Activated CD8-positive, alpha-beta T cell treated with anti-CD3 and anti-CD28 coated beads, Interleukin-2, amount 10 ng/mL, durations not matched to agents 7 days and 5 days (primary cell): ENCODE measurements around the gene WNT10A. TPM values are rescaled to one million over a fixed set of nuclear protein-coding genes. Genes with fewer than 3 reads are reported as not detected.

Experiments used
- ATAC-seq: fragments of 150-1000 bp; cut with Tn5 transposase; one replicate; pipeline ENCODE4 v1.10.0; 2021; ENCODE audit warnings: moderate library complexity
- CTCF ChIA-PET: fragments of 350-600 bp; sonication (Branson Sonifier 250); formaldehyde crosslinking; loops from one replicate; lab custom pipeline; 2021; ENCODE audit warnings: antibody characterized with exemption; lab: Charles Lee
- POLR2A ChIA-PET: fragments of 350-600 bp; sonication (Branson Sonifier 250); formaldehyde crosslinking; loops from one replicate; lab custom pipeline; 2021; ENCODE audit warnings: antibody characterized with exemption; lab: Charles Lee
- DNase-seq: peaks from one replicate; pipeline ENCODE4 v3.0.0-alpha.2; 2020
- H3K27ac Mint-ChIP-seq: one replicate; pipeline ENCODE4 v1.8.0; 2021; ENCODE audit warnings: mild to moderate bottlenecking, mixed read lengths
- H3K27me3 Mint-ChIP-seq: one replicate; pipeline ENCODE4 v1.8.0; 2021; ENCODE audit warnings: low read depth, mixed read lengths
- H3K36me3 Mint-ChIP-seq: one replicate; pipeline ENCODE4 v1.8.0; 2021; ENCODE audit warnings: low read depth, mixed read lengths
- H3K4me1 Mint-ChIP-seq: one replicate; pipeline ENCODE4 v1.8.0; 2021; ENCODE audit warnings: low read depth, mixed read lengths
- H3K4me3 Mint-ChIP-seq: one replicate; pipeline ENCODE4 v1.8.0; 2021; ENCODE audit warnings: mild to moderate bottlenecking, mixed read lengths
- H3K9me3 Mint-ChIP-seq: one replicate; pipeline ENCODE4 v1.8.0; 2022; ENCODE audit warnings: mixed read lengths; ENCODE audit not compliant: insufficient read depth
- total RNA-seq, 2 experiments: library from RNA; stranded (reverse); gene quantifications; one replicate each; pipeline ENCODE4 v1.2.3, GENCODE V29; 2021

Gene WNT10A
- total RNA-seq, 2 experiments from 2014 or later = not detected

- H3K9me3 Mint-ChIP-seq = no peaks in the 10 kb centered on the region
- H3K4me3 Mint-ChIP-seq = no peak overlapping the region
- DNase-seq (no peak), ATAC-seq (no peak)
- H3K27me3 Mint-ChIP-seq = peaks cover 57% of the 10 kb centered on the region
- ChIA-PET POLR2A (interaction anchor here (0.7 to 4.2 kb wide), 3 partner anchors 13 to 18 kb away, joined by 3 to 31 read pairs (median 3); no protein-coding TSS in a partner anchor), CTCF (interaction anchor here (1.0 to 22.4 kb wide), 5 partner anchors 8 to 32 kb away, joined by 3 to 930 read pairs (median 70); no protein-coding TSS in a partner anchor)
- peaks cover 24% of the 10 kb centered on the region for H3K4me1 Mint-ChIP-seq
- no peak overlapping the region for H3K27ac Mint-ChIP-seq
- H3K36me3 Mint-ChIP-seq = no peaks in the 10 kb centered on the region
Measured at GRCh38 chr2:218878926-218879761, 1.5 kb upstream of the WNT10A start.

- no peaks in the 10 kb centered on the region for H3K36me3 Mint-ChIP-seq
- H3K27me3 Mint-ChIP-seq = peaks cover 56% of the 10 kb centered on the region
- DNase-seq (no peak), ATAC-seq (no peak)
- no peak overlapping the region for H3K4me3 Mint-ChIP-seq
- H3K27ac Mint-ChIP-seq = no peak overlapping the region
- H3K9me3 Mint-ChIP-seq = no peaks in the 10 kb centered on the region
- H3K4me1 Mint-ChIP-seq = peaks cover 24% of the 10 kb centered on the region
- POLR2A ChIA-PET = interaction anchor here (1.3 to 4.2 kb wide), 2 partner anchors 13 to 17 kb away, joined by 3 to 31 read pairs; no protein-coding TSS in a partner anchor
- CTCF ChIA-PET = interaction anchor here (1.3 to 22.4 kb wide), 3 partner anchors 7 to 32 kb away, joined by 5 to 930 read pairs (median 117); no protein-coding TSS in a partner anchor
Measured at GRCh38 chr2:218879776-218880101, 913 bp upstream of the WNT10A start.

- Mint-ChIP-seq H3K36me3 (no peaks in the 10 kb centered on the region), H3K27me3 (peaks cover 54% of the 10 kb centered on the region), H3K4me3 (peak overlapping the region; percentile 34), H3K4me1 (peaks cover 24% of the 10 kb centered on the region), H3K27ac (no peak overlapping the region), H3K9me3 (no peaks in the 10 kb centered on the region)
- no peak for DNase-seq
- ATAC-seq = peak; percentile 3
- POLR2A ChIA-PET = interaction anchor here (0.6 to 4.2 kb wide), 3 partner anchors 11 to 16 kb away, joined by 3 to 31 read pairs (median 9); no protein-coding TSS in a partner anchor
- CTCF ChIA-PET = interaction anchor here (22.4 kb wide), 1 partner anchor 14 kb away, joined by 930 read pairs; no protein-coding TSS in a partner anchor
Measured at GRCh38 chr2:218880859-218881594, 375 bp downstream of the WNT10A start.

GRCh38 chr2:218881744-218882460 lies 1.2 kb downstream of the WNT10A start:
- peaks cover 55% of the 10 kb centered on the region for H3K27me3 Mint-ChIP-seq
- H3K27ac Mint-ChIP-seq = no peak overlapping the region
- H3K36me3 Mint-ChIP-seq = no peaks in the 10 kb centered on the region
- peaks cover 21% of the 10 kb centered on the region for H3K4me1 Mint-ChIP-seq
- no peaks in the 10 kb centered on the region for H3K9me3 Mint-ChIP-seq
- CTCF ChIA-PET = interaction anchor here (0.6 to 22.4 kb wide), 3 partner anchors 13 to 277 kb away, joined by 3 to 930 read pairs (median 3); no protein-coding TSS in a partner anchor
- no peak overlapping the region for H3K4me3 Mint-ChIP-seq
- ATAC-seq = no peak
- no peak for DNase-seq
- POLR2A ChIA-PET = interaction anchor here (0.6 to 4.2 kb wide), 4 partner anchors 11 to 27 kb away, joined by 3 to 31 read pairs (median 12); no protein-coding TSS in a partner anchor

- H3K4me1 Mint-ChIP-seq = peaks cover 18% of the 10 kb centered on the region
- peaks cover 59% of the 10 kb centered on the region for H3K27me3 Mint-ChIP-seq
- no peaks in the 10 kb centered on the region for H3K36me3 Mint-ChIP-seq
Measured at GRCh38 chr2:218882461-218882816, 1.8 kb downstream of the WNT10A start.

GRCh38 chr2:218882866-218883366 lies 2.3 kb downstream of the WNT10A start:
- H3K9me3 Mint-ChIP-seq = no peaks in the 10 kb centered on the region
- CTCF ChIA-PET = interaction anchor here (0.9 to 22.4 kb wide), 3 partner anchors 12 to 35 kb away, joined by 3 to 930 read pairs (median 3); no protein-coding TSS in a partner anchor
- no peak for ATAC-seq
- H3K27me3 Mint-ChIP-seq = peaks cover 60% of the 10 kb centered on the region
- peaks cover 18% of the 10 kb centered on the region for H3K4me1 Mint-ChIP-seq
- DNase-seq = no peak
- POLR2A ChIA-PET = interaction anchor here (1.0 to 2.9 kb wide), 3 partner anchors 11 to 26 kb away, joined by 3 to 14 read pairs (median 10); no protein-coding TSS in a partner anchor
- no peaks in the 10 kb centered on the region for H3K36me3 Mint-ChIP-seq
- H3K27ac Mint-ChIP-seq = no peak overlapping the region
- H3K4me3 Mint-ChIP-seq = no peak overlapping the region

More at GRCh38 chr2:218882461-218882816, 1.8 kb downstream of the WNT10A start:
- ChIA-PET CTCF (interaction anchor here (0.9 to 22.4 kb wide), 3 partner anchors 13 to 35 kb away, joined by 3 to 930 read pairs (median 3); no protein-coding TSS in a partner anchor), POLR2A (interaction anchor here (1.0 to 2.9 kb wide), 2 partner anchors 11 to 26 kb away, joined by 3 to 14 read pairs; no protein-coding TSS in a partner anchor)
- DNase-seq (no peak), ATAC-seq (no peak)
- Mint-ChIP-seq H3K4me3 (no peak overlapping the region), H3K9me3 (no peaks in the 10 kb centered on the region), H3K27ac (no peak overlapping the region)

GRCh38 chr2:218883491-218884490 lies 3.1 kb downstream of the WNT10A start:
- ATAC-seq = no peak
- CTCF ChIA-PET = interaction anchor here (0.9 to 22.4 kb wide), 3 partner anchors 7 to 36 kb away, joined by 3 to 930 read pairs (median 117); no protein-coding TSS in a partner anchor
- H3K36me3 Mint-ChIP-seq = no peaks in the 10 kb centered on the region
- POLR2A ChIA-PET = interaction anchor here (0.8 to 2.9 kb wide), 3 partner anchors 10 to 14 kb away, joined by 3 to 14 read pairs (median 10); no protein-coding TSS in a partner anchor
- peaks cover 18% of the 10 kb centered on the region for H3K4me1 Mint-ChIP-seq
- peaks cover 62% of the 10 kb centered on the region for H3K27me3 Mint-ChIP-seq
- no peak overlapping the region for H3K4me3 Mint-ChIP-seq
- H3K9me3 Mint-ChIP-seq = no peaks in the 10 kb centered on the region
- no peak for DNase-seq
- no peak overlapping the region for H3K27ac Mint-ChIP-seq

GRCh38 chr2:218884519-218884918 lies 3.9 kb downstream of the WNT10A start:
- Mint-ChIP-seq H3K27me3 (peaks cover 63% of the 10 kb centered on the region), H3K4me3 (no peak overlapping the region), H3K36me3 (no peaks in the 10 kb centered on the region), H3K27ac (no peak overlapping the region), H3K9me3 (no peaks in the 10 kb centered on the region), H3K4me1 (peaks cover 13% of the 10 kb centered on the region)
- ChIA-PET POLR2A (interaction anchor here (0.8 to 2.9 kb wide), 3 partner anchors 9 to 13 kb away, joined by 3 to 14 read pairs (median 10); no protein-coding TSS in a partner anchor), CTCF (interaction anchor here (5.9 to 22.4 kb wide), 2 partner anchors 7 to 10 kb away, joined by 117 to 930 read pairs; no protein-coding TSS in a partner anchor)
- ATAC-seq (no peak), DNase-seq (no peak)

- H3K4me1 Mint-ChIP-seq = peaks cover 3% of the 10 kb centered on the region
- DNase-seq (no peak), ATAC-seq (no peak)
- ChIA-PET CTCF (interaction anchor here (1.1 to 22.4 kb wide), 5 partner anchors 9 to 44 kb away, joined by 3 to 930 read pairs (median 5); no protein-coding TSS in a partner anchor), POLR2A (interaction anchor here (0.6 kb wide), 1 partner anchor 214 kb away, joined by 3 read pairs; the partner anchor contains the start of genes RNF25 and STK36)
- no peak overlapping the region for H3K4me3 Mint-ChIP-seq
- no peaks in the 10 kb centered on the region for H3K9me3 Mint-ChIP-seq
- no peak overlapping the region for H3K27ac Mint-ChIP-seq
- peaks cover 62% of the 10 kb centered on the region for H3K27me3 Mint-ChIP-seq
- H3K36me3 Mint-ChIP-seq = no peaks in the 10 kb centered on the region
Measured at GRCh38 chr2:218885981-218886947, 5.6 kb downstream of the WNT10A start.
